ENCODE measurements around the gene BTBD9. TPM values are rescaled to one million over a fixed set of nuclear protein-coding genes. Genes with fewer than 3 reads are reported as not detected.

BTBD9 gene
- total and polyA plus RNA-seq, 10 donors: 1.2 to 43.1 (median 27.8) TPM

GRCh38 chr6:38483526-38483925, 156.2 kb downstream of the BTBD9 start:
- H3K4me1 ChIP-seq: peaks cover 0 to 44% (median 11%) of the 10 kb centered on the region in 6 donors
- no peaks in the 10 kb centered on the region for H3K9me3 ChIP-seq
- no peak for DNase-seq
- intact Hi-C loops (cut with DNase I; ENCODE audit: low total_unique reads): no loop called here
- H3K27me3 ChIP-seq (replicated peaks in 1 of 7): no peaks in the 10 kb centered on the region
- H3K27ac ChIP-seq: peak overlapping the region in 3 of 8 donors; percentile 31 to 40 (median 33)
- TF ChIP-seq POLR2AphosphoS5 (IDR thresholded peaks at IDR 0.05): no peak
- TF ChIP-seq CTCF (IDR thresholded peaks at IDR 0.05 in 8 of 11, conservative IDR thresholded peaks at IDR 0.05 in 3 of 11): no peak
- no peak for TF ChIP-seq POLR2A (IDR thresholded peaks at IDR 0.05)
- 48 to 55% (median 52%) methylated on average over 2 of the region's 2 CpGs for WGBS, 5 donors
- no peak overlapping the region for H3K4me3 ChIP-seq
- H3K36me3 ChIP-seq: no peaks in the 10 kb centered on the region

- 79 to 94% (median 88%) methylated on average over 1 of the region's 1 CpG for WGBS, 5 donors
- Histone ChIP-seq H3K9me3 (no peaks in the 10 kb centered on the region), H3K4me1 (peaks cover 0 to 53% (median 17%) of the 10 kb centered on the region in 6 donors), H3K36me3 (no peaks in the 10 kb centered on the region), H3K27me3 (replicated peaks in 1 of 7) (no peaks in the 10 kb centered on the region), H3K4me3 (no peak overlapping the region), H3K27ac (peak overlapping the region in 1 of 8 donors; percentile 31)
- no peak for TF ChIP-seq CTCF (IDR thresholded peaks at IDR 0.05 in 8 of 11, conservative IDR thresholded peaks at IDR 0.05 in 3 of 11)
- no peak for TF ChIP-seq POLR2AphosphoS5 (IDR thresholded peaks at IDR 0.05)
- no peak for TF ChIP-seq POLR2A (IDR thresholded peaks at IDR 0.05)
- no peak for DNase-seq
- intact Hi-C loops (cut with DNase I; ENCODE audit: low total_unique reads): no loop called here
These were observed 157.3 kb downstream of the BTBD9 start for GRCh38 chr6:38482466-38482865.

DNA sequence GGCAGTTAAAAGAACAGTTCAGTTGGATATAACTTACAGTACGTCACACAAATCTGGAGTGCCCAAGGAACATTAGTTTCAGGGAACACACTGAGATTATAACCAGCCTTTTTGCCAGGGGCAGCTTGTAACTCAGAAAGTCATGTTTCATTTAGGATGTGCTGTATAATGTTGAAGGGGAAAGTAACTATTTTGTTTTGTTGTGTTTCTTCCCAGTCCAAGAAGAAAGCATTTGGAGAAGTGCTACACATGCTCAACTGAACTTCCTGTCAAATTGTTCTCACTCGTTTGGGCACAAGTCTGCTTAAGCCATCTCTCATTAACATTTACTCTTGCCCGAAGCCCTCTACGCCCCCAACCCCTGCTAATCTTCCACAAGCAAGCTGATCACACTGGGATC, 157.9 kb downstream of the BTBD9 start:
- WGBS, 5 donors: 69 to 77% (median 71%) methylated on average over 4 of the region's 4 CpGs
- peaks cover 0 to 53% (median 17%) of the 10 kb centered on the region in 6 donors for H3K4me1 ChIP-seq
- TF ChIP-seq POLR2AphosphoS5 (IDR thresholded peaks at IDR 0.05): no peak
- TF ChIP-seq POLR2A (IDR thresholded peaks at IDR 0.05): no peak
- TF ChIP-seq CTCF (IDR thresholded peaks at IDR 0.05 in 8 of 11, conservative IDR thresholded peaks at IDR 0.05 in 3 of 11): no peak
- H3K27ac ChIP-seq: no peak overlapping the region
- no peaks in the 10 kb centered on the region for H3K9me3 ChIP-seq
- H3K4me3 ChIP-seq: no peak overlapping the region
- DNase-seq: no peak
- no peaks in the 10 kb centered on the region for H3K27me3 ChIP-seq (replicated peaks in 1 of 7)
- no peaks in the 10 kb centered on the region for H3K36me3 ChIP-seq
- intact Hi-C loops (cut with DNase I; ENCODE audit: low total_unique reads): no loop called here

DNA sequence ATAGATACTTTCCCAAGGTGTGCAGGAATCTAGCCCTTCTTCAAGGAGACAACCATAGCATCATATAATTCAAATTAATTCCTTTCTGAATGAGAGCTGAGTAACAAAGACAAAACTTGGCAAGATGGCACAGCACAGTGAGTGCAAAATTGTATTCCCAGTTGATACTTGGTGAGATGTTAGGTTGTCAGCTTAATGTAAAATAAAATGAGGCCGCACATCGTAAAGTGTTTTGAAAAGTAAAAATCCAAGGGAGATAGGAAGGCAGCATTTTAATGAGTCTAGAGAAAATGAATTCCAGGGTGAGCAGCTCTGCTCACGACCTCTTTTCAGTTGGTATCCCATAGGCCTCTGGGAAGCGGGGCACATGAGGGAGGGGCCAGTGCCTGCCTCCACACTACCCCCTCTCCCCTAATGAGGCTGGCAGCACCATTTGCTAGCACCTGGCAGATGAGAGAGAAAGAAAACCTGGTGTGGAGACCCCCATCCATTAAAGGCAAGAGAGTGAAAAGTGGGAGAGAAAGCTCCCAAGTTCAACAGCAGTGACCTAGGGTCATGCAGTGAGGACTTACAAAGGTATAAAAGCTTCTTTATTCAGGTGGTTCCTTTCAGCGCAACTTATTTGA, 158.4 kb downstream of the BTBD9 start:
- intact Hi-C loops (cut with DNase I; ENCODE audit: low total_unique reads): no loop called here

More for the DNA sequence above, 158.4 kb downstream of the BTBD9 start:
- H3K4me3 ChIP-seq: no peak overlapping the region
- WGBS, 5 donors: 87 to 98% (median 93%) methylated on average over 5 of the region's 5 CpGs
- DNase-seq: no peak
- H3K9me3 ChIP-seq: no peaks in the 10 kb centered on the region
- peaks cover 0 to 53% (median 17%) of the 10 kb centered on the region in 6 donors for H3K4me1 ChIP-seq
- TF ChIP-seq CTCF (IDR thresholded peaks at IDR 0.05 in 8 of 11, conservative IDR thresholded peaks at IDR 0.05 in 3 of 11): no peak
- no peak for TF ChIP-seq POLR2A (IDR thresholded peaks at IDR 0.05)
- no peak for TF ChIP-seq POLR2AphosphoS5 (IDR thresholded peaks at IDR 0.05)
- H3K27ac ChIP-seq: no peak overlapping the region
- no peaks in the 10 kb centered on the region for H3K27me3 ChIP-seq (replicated peaks in 1 of 7)
- no peaks in the 10 kb centered on the region for H3K36me3 ChIP-seq
